NCI-H82 (cell line): Measurements from ENCODE around the gene TMEM150C.
A peak's percentile ranks its signal among the peaks of the same experiment; 100 is the strongest.
"Not testable (repeated sequence)": the region's sequence is repeated elsewhere in the genome, so short reads cannot be mapped to it uniquely, and the experiment has no call there.

Source experiments
- DNase-seq: peaks from one replicate; lab custom pipeline; 2025; lab: John Stamatoyannopoulos, UW

Gene TMEM150C

DNA sequence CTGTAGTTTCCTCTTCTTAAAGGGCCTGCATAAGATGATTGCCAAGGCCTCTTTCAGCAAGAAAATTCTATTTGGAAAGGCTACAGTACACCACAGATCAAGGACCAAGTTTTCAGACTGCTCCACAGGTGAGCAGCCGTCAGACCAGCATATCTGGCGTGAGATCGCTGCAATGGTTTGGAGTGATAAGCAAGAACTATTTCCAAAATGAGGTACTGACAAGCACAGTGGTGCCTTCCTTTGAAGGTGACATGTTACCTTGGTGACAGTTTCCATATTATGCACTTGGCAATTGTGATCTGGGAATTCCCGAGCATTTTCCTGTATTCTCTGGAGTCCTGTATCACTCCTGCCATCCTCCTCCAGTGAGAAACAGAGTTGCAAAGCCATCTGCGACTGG lies 7.3 kb upstream of the TMEM150C start:
- DNase-seq, result no peak

DNA sequence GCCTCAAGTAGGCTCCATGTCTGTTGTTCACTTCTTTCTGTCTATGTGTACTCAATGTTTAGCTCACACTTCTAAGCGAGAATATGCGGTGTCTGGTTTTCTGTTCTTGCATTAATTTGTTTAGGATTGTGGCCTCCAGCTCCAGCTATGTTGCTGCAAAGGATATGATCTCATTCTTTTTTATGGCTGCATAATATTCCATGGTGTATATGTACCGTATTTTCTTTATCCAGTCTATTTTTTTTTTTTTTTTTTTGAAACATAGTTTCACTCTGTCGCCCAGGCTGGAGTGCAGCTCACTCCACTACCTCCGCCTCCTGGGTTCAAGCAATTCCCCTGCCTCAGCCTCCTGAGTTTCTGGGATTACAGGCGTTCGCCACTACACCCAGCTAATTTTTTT lies 5.7 kb upstream of the TMEM150C start:
- no peak for DNase-seq

DNA sequence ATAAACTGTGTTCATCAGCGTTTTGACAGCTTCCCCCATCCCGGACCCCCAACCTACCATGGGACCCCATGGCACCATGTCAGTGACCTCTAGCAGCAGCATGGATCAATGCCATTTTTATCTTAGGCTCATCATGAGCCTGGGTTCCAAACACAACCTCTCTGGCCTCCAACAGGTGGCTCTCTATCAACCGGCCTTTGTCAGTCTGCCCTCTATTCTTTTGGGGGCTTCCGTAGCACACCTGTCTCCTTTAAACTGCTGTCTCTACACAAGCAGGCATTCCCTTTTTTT lies 721 bp upstream of the TMEM150C start:
- DNase-seq, result peak; percentile 6

DNA sequence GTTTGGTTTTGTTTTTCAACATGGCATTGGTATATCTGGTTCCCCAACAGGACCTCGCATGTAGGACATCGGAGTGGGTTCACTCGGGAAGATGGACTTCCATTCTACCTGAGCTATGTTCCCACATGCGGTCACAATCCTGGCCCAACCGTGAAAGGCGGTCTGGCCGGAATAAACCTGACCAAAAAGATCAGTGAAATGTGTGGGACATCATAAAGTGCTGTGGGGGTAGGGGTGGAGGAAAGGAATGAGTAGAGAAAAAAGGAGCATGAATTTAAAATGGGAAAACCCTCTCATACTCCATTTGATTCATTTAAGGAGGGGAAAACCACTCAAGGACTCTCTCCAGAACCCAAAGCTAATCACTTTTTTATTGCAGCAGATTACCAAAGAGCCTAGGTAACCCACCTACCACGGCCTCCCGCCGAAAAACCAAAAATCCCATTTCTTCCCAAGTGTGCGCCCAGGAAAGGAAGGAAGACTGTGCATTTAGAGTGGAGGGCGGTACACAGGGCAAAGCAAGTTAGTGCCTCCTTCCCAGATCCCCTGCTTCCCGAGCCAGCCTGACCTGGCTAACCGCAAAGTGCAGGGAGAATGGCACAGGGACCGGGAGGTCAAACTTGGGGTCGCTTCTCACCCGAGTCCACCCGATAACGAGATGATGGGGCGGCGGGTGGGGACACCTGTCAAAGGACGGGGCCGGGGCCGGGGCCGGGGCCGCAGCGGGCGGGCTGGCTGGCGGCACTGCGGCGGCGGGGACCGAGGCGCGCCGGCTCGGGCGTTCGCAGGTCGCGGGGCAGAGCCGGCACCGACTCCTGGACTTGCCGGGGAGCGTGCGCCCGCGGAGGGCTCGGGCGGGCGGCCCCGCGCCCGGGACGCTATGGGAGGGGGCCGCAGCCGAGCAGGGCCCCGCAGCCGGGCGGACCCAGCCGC lies 669 bp downstream of the TMEM150C start:
- no peak for DNase-seq

DNA sequence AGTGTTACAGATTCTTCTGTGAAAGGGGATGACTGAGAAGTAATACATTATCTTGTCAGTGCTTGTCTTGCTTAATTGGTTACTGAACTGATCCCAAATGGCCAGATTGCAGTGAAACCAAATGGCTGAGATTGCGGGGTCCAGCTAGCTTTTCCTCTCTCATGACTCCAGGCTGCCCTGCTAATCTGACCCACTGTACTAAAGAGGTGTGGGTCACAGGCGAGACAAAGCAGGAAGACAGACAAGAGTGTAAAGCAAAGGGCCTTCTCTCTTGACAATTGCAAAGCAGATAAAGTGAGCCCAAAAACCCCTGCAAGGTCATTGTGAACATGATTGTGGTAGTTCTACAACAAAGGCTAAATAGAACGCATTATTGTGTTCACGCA lies 2.1 kb downstream of the TMEM150C start:
- no peak for DNase-seq

DNA sequence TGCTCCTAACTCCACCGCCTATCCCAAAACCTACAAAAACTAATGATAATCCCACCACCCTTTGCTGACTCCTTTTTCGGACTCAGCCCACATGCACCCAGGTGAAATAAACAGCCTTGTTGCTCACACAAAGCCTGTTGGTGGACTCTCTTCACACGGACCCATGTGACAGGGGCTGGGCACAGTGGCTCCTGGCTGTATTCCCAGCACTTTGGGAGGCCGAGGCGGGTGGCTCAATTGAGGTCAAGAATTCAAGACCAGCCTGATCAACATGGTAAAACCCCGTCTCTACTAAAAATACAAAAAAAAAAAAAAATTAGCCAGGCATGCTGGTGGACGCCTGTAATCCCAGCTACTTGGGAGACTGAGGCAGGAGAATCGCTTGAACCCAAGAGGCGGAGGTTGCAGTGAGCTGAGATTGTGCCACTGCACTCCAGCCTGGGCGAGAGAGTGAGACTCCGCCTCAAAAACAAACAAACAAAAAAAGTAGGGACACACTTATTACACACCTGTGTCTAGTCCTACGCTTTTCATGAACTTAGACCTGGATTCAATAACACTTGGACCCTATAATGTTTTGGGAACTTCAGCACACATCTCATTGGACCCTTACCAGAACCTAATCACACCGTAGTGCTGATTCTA lies 2.6 kb downstream of the TMEM150C start:
- not testable (repeated sequence) for DNase-seq

DNA sequence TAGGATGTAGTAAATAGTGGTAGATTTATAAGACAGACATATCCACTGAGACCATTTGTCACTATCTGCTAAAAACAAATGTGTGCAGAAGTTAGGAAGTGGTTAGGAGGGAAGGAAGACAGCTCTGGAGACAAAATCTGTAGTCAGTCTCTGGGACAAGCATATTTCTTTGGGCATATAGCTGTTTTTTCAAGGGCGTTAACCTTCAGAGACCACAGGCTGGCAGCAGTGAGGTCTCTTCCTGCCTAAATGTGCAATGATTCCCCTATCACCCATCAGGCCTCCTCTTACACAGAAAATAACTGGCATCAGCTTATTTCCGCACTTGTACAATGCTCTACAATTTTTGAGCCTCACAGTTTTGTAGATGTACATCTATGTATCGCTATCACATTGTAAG lies 6.5 kb downstream of the TMEM150C start:
- no peak for DNase-seq

DNA sequence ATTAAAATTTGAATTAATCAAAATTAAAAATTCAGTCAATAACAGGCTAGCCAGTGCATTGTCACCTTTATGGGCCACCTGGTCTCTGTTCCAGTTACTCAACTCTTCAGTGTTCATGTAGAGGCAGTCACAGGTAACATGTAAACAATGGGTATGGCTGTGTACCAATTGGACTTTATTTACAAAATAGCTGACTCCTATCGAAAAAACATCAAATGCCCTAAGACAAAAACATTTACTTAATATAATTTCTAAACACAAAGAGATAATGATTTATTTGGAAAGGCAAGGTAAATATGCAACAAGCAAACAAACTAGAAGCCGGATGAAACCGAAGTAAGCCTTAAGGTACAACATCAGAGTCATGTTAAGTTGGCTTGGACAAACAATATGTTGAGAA lies 8.8 kb downstream of the TMEM150C start:
- DNase-seq, result no peak

DNA sequence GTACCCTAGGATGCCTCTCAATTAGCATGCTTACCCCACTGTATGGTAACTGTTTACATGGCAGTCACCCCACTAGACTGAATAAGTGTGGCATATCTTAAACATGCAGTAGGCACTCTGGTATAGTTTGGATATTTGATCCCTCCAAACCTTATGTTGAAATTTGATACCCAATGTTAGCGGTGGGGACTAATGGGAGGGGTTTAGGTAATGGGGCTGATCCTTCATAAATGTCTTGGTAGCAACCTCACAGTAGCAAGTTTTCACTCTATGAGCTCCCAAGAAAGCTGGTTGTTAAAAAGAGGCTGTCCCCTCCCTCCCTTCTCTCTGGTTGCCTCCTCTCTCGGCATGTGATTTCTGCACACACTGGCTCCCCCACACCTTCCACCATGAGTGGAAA lies 10.1 kb downstream of the TMEM150C start:
- no peak for DNase-seq

DNA sequence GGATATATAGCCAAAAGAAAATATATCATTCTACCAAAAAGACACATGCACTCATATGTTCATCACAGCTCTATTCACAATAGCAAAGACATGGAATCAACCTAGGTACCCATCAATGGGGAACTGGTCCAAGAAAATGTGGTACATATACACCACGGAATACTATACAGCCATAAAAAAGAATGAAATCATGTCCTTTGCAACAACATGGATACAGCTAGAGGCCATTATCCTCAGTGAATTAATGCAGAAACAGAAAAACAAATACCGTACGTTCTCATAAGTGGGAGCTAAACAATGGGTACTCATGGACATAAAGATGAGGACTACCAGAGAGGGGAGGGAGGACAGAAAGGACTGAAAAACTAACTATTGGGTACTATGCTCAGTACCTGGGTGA lies 13.9 kb downstream of the TMEM150C start:
- not testable (repeated sequence) for DNase-seq

DNA sequence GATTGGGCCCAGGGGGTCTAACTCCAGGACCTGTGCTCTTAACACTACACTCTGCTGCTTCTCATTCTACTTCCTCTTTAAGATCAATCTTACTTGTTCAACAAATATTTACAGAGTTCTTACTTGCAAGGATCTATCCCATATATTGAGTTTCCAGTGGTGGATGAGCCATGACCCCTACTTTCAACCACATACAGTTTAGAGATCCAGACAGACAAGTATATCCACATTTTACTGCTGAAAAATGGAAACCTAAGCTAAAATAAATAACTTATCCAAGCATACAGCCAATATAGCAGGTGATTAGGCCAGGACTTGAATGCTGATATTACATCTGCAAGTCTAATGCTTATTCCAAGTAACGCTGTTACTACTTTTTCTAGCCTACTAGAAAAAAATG lies 18.7 kb downstream of the TMEM150C start:
- no peak for DNase-seq

DNA sequence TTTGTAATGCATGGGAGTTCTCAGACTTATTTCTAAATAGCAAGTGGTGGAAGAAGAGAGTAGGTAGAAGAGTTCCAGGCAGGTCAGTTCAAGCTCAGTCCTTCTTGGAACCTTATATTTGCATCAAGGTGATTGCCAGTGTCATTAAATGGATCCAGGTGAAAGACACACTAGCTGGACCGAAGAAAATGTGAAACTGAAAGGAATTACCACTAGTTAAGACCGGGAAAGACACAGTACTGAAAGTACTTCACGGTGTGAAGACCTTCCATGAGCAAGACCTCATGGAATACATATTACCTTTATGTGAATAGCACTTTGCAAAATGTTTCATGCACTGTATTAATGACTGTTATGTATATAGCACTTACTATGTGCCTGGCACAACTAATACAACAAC lies 19.1 kb downstream of the TMEM150C start:
- no peak for DNase-seq

DNA sequence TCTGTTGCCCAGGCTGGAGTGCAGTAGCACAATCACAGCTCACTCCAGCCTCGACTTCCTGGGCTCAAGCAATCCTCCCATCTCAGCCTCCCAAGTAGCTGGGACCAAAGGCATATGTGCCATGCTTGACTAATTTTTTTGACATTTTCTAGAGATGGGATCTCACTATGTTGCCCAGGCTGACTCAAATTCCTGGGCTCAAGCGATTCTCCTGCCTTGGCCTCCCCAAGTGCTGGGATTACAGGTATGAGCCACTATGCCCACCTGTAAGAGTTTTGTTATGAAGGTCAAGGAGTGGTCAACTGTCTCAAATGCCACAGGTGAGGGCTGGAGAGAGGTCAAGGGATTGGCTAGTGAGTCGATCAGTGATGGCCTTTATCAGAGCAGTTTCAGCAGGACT lies 32.5 kb downstream of the TMEM150C start:
- DNase-seq, result no peak

DNA sequence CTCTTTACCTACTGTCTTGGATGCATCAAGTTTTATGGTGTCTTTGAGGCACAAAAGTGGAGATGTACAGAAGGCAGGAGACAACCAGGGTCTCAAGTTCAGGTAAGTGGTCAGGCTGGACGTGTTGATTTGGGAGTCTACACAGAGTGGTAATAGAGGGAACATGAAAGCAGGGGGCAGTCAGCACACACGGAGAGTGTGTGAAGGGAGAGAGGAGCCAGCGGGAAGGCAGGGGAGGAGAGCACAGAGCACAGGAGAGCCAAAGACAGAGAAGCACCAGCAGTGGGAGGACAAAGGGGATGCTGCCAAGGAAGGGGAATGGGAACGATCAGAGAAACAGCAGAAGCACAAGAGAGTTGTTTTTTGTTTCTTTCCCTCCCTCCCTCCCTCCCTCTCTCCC lies 32.9 kb downstream of the TMEM150C start:
- peak; percentile 9 for DNase-seq

DNA sequence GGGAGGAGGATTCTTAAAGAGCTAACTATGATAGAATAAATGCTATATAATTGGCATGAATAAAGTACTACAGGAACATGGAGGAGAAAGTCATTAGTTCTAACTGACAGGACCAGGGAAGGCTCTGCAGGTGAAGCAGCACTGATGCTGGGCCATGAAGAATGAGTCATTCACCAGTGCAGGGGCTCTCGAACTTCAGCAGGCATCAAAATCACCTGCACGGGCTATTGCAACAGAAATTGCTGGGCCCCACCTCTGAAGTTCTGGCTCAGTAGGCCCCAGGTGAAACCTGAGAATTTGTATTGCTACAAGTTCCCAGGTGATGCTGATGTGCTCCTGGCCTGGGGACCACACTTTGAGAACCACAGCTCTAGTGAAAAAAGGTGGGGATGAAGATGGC lies 33.7 kb downstream of the TMEM150C start:
- DNase-seq, result no peak

DNA sequence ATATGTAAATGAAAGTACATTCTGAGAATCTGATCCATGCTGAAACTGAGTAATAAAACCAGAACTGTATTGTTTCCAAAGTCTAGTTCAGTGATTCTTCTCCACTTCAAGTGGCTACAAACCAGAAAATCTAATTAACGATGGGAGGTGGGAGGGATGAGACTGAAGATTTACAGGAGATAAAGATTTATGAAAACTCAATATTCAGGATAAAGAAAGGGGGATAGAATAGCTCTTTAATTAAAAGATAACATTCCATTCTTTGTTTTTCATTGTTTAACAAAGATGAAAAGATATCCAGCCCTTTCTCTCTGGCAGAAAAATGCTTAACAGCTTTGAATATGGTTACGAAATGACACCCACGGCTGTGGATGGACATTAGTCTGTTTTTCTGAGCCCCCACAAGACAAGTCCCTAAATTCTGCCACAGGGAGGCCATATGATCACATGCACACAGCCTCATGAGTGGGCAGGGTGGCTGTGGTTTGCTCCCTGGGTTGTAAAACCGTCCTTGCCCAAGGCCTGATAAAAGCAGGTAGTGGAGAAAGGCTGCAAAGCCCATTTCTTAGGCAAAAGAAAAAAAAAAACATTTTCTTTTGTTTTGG lies 36.4 kb downstream of the TMEM150C start:
- no peak for DNase-seq

DNA sequence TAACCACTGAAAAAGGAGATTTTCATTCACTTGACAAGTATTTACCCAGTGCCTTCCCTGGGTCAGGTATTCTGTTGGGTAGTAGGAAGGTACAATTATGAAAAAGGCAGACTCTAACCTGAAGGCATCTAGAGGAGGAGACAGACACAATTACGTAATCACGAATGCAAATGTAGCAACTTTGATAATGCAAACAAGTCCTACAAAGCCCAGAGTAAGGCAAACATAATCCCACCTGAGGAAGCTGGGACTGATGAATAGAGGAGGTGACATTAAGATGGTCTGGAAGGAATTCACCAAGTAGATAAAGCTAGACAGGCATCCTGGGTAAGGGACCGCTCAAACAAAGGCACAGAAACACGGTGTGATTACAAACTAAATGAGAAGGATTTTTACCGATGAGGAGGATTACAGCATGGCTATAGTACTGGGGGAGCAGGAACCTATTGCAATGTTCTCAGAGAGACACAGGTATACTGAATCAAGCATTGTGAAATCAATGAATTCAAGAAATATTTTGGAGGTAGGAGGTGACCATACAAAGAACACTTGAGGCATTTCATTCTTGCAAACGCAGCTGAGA lies 37.1 kb downstream of the TMEM150C start:
- DNase-seq, result no peak

DNA sequence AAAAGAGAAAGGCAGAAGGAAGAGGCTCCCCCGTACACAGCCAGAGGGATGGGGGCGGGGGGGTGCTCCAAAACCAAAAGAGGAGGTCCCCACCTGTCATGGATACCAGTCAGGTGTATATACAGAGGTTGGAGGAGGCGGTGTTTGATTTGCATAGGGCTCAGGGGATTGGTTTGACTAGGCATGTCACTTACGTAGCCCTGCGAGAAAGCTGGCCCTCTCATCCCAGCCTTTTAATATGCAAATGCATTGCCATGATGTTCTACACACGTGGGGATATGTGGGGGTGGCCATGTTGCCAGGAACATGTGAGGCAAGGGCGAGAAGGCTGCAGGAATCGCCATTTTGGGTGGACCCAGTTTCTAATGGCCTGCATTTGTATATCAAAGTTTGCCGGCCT lies 38.6 kb downstream of the TMEM150C start:
- no peak for DNase-seq

DNA sequence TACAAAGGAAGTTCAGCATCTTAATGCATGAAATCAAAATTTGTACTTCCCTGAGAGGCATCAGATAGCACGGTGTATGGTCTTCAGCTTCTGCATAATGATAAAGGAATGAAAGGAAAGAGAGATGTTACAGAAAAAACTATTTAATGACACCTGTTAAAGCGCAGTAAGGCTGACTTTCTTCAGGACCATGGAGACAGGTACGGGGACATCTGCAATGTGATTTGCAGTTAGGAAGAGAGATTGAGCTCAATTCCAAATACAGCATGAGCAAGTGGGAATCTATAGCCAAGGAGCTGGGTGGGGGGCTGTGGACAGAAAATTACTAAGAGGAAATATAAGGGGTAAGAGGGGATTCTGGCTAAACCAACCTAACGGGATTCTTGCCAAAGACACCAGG lies 39.3 kb downstream of the TMEM150C start:
- DNase-seq, result no peak

DNA sequence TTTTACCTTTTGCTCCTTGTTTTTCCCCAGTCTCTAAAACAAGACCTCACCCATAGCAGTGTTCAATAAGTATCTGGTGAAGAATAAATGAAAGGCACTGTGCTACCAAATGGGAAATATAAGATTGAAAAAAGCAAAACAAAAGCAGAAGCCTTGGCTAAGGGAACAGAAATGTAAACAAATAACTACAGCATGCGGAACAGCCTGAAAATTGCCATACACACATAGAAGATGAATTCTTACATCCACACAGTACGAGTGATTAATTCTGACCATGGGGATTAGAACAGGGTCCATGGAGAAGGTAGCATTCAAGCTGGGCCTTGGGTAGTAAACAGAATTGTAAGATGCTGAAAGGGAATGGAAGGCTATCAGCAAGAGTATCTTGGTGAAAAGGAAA lies 40.5 kb downstream of the TMEM150C start:
- DNase-seq, result no peak

DNA sequence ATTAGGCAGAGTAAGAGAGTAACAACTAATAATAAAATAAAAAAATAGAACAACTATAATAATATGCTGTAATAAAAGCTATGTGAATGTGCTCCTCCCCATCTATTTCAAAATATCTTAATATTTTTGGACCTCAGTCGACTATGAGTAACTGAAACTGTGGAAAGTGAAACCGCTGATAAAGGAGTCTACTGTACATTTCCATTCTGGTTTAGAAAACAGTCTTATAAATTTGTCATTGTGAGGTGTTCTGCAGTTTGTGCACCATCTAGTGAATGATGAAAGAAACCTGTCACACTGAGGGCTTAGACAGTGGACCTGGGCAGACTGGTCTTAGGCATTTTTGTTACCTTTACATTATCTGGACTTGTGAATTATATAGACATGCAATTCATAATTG lies 42.0 kb downstream of the TMEM150C start:
- no peak for DNase-seq

DNA sequence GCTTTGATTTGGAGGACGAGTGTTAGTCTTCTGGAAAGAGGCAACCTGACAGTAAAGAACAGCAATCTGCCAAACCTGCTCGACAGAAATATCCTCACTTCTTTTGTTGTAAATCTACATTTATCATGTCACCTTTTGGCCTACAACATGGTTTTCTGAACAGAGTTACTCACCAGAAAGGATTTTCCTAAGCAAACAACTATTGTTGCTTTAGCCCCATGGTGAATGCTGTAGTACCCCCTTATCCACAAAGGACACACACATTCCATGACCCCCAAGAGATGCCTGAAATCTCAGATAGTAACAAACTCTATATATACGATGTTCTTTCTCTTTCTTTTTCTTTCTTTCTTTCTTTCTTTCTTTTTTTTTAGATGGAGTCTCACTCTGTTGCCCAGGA lies 42.7 kb downstream of the TMEM150C start:
- DNase-seq, result no peak

DNA sequence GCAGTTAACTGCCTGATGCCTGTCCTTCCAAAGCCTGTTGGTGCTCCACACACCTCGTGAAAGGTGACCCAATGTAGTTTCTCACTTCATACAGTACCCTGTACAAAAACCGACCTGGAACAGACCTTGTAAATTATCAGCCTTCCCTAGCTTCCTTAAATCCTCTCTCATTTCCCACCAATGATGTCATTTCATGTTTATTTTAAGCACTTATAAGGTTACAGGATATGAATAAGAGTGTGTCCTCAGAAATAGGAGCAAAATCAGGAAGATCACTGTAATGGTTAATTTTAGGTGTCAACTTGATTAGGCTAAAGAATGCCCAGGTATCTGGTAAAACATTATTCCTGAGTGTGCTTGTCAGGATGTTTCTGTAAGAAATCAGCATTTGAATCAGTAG lies 44.7 kb downstream of the TMEM150C start:
- DNase-seq, result no peak
